Measurements from ENCODE around the gene GPR132. TPM values are rescaled to one million over a fixed set of nuclear protein-coding genes. Genes with fewer than 3 reads are reported as not detected.
A peak's percentile ranks its signal among the peaks of the same experiment; 100 is the strongest.

GPR132 gene
- total RNA-seq, 2 experiments from 2014 or later, result 64.4 to 66.7 TPM

GRCh38 chr14:105012171-105012985, 52.9 kb downstream of the GPR132 start:
- Histone ChIP-seq H3K9me3 (ENCODE audit: control insufficient read depth in 1 of 2, insufficient read depth in 1 of 2, low read length in 2 of 2) (no peaks in the 10 kb centered on the region), H3K4me1 (ENCODE audit: insufficient read depth, low read length) (peaks cover 50% of the 10 kb centered on the region), H3K27me3 (ENCODE audit: control insufficient read depth in 1 of 2, insufficient read depth in 2 of 2, low read length in 2 of 2) (no peaks in the 10 kb centered on the region), H3K4me3 (ENCODE audit: low read length) (no peak overlapping the region), H3K36me3 (ENCODE audit: insufficient read depth, low read length) (peaks cover 32% of the 10 kb centered on the region), H3K27ac (ENCODE audit: low read depth in 1 of 2, low read length in 2 of 2) (no peak overlapping the region)
- intact Hi-C loops (cut with DNase I, micrococcal nuclease), result no loop called here
- ChIA-PET POLR2A (no interaction called here), CTCF (interaction anchor here (0.6 kb wide), 1 partner anchor 284 kb away, joined by 3 read pairs; no protein-coding TSS in a partner anchor)
- no peak for ATAC-seq (ENCODE audit: poor library complexity)
- H3K27ac Mint-ChIP-seq, result peak overlapping the region; percentile 20
- TF ChIP-seq CTCF (IDR thresholded peaks at IDR 0.05), result peak; percentile 12
- H3K27me3 Mint-ChIP-seq, result no peaks in the 10 kb centered on the region
- no peak for DNase-seq
- H3K4me1 Mint-ChIP-seq (ENCODE audit: low read depth), result peaks cover 39% of the 10 kb centered on the region
- no peak overlapping the region for H3K4me3 Mint-ChIP-seq
- H3K36me3 Mint-ChIP-seq (ENCODE audit: low read depth), result peaks cover 22% of the 10 kb centered on the region
- H3K9me3 Mint-ChIP-seq, result no peaks in the 10 kb centered on the region

- Histone ChIP-seq H3K9me3 (ENCODE audit: control insufficient read depth in 1 of 2, insufficient read depth in 1 of 2, low read length in 2 of 2) (no peaks in the 10 kb centered on the region), H3K36me3 (ENCODE audit: insufficient read depth, low read length) (peaks cover 37% of the 10 kb centered on the region), H3K27me3 (ENCODE audit: control insufficient read depth in 1 of 2, insufficient read depth in 2 of 2, low read length in 2 of 2) (no peaks in the 10 kb centered on the region), H3K27ac (ENCODE audit: low read depth in 1 of 2, low read length in 2 of 2) (no peak overlapping the region), H3K4me3 (ENCODE audit: low read length) (no peak overlapping the region), H3K4me1 (ENCODE audit: insufficient read depth, low read length) (peaks cover 42% of the 10 kb centered on the region)
- ATAC-seq (ENCODE audit: poor library complexity) (no peak), DNase-seq (no peak)
- intact Hi-C loops (cut with DNase I, micrococcal nuclease), result no loop called here
- H3K4me3 Mint-ChIP-seq, result no peak overlapping the region
- peak overlapping the region; percentile 20 for H3K27ac Mint-ChIP-seq
- CTCF ChIA-PET, result no interaction called here
- H3K27me3 Mint-ChIP-seq, result no peaks in the 10 kb centered on the region
- peaks cover 22% of the 10 kb centered on the region for H3K36me3 Mint-ChIP-seq (ENCODE audit: low read depth)
- H3K4me1 Mint-ChIP-seq (ENCODE audit: low read depth), result peaks cover 32% of the 10 kb centered on the region
- POLR2A ChIA-PET, result no interaction called here
- TF ChIP-seq CTCF (IDR thresholded peaks at IDR 0.05), result no peak
- H3K9me3 Mint-ChIP-seq, result no peaks in the 10 kb centered on the region
These were observed 53.8 kb downstream of the GPR132 start for GRCh38 chr14:105011312-105011990.

GRCh38 chr14:105010891-105011291, 54.3 kb downstream of the GPR132 start:
- intact Hi-C loops (cut with DNase I, micrococcal nuclease), result no loop called here
- DNase-seq (no peak), ATAC-seq (ENCODE audit: poor library complexity) (no peak)
- H3K4me3 ChIP-seq (ENCODE audit: low read length), result no peak overlapping the region
- peaks cover 27% of the 10 kb centered on the region for H3K4me1 Mint-ChIP-seq (ENCODE audit: low read depth)
- H3K9me3 ChIP-seq (ENCODE audit: control insufficient read depth in 1 of 2, insufficient read depth in 1 of 2, low read length in 2 of 2), result no peaks in the 10 kb centered on the region
- POLR2A ChIA-PET, result no interaction called here
- CTCF ChIA-PET, result no interaction called here
- no peaks in the 10 kb centered on the region for H3K27me3 ChIP-seq (ENCODE audit: control insufficient read depth in 1 of 2, insufficient read depth in 2 of 2, low read length in 2 of 2)
- no peak overlapping the region for H3K4me3 Mint-ChIP-seq
- peaks cover 36% of the 10 kb centered on the region for H3K4me1 ChIP-seq (ENCODE audit: insufficient read depth, low read length)
- no peak for TF ChIP-seq CTCF (IDR thresholded peaks at IDR 0.05)
- peaks cover 20% of the 10 kb centered on the region for H3K36me3 Mint-ChIP-seq (ENCODE audit: low read depth)
- no peaks in the 10 kb centered on the region for H3K9me3 Mint-ChIP-seq
- H3K27ac Mint-ChIP-seq, result no peak overlapping the region
- peaks cover 37% of the 10 kb centered on the region for H3K36me3 ChIP-seq (ENCODE audit: insufficient read depth, low read length)
- H3K27me3 Mint-ChIP-seq, result no peaks in the 10 kb centered on the region
- H3K27ac ChIP-seq (ENCODE audit: low read depth in 1 of 2, low read length in 2 of 2), result no peak overlapping the region
